Measurements from ENCODE around the gene DHCR24.

- TF ChIP-seq CTCF (IDR thresholded peaks at IDR 0.05) (peak in 2 of 3 experiments; percentile 21 to 39), POLR2A (IDR thresholded peaks at IDR 0.05) (no peak), POLR2AphosphoS5 (IDR thresholded peaks at IDR 0.05; ENCODE audit: insufficient read depth in 1 of 2, low read depth in 1 of 2) (peak in 1 of 2 donors; percentile 62)
These were observed 85.9 kb downstream of the DHCR24 start, which contains the start of gene TTC22 for GRCh38 chr1:54800899-54801759.

All from vagina (tissue), 2 donors.